Esophagus squamous epithelium (tissue), 4 donors: ENCODE measurements around the gene DLGAP1.

Experiments used
- CTCF ChIP-seq, 6 experiments: fragments of 450-650 bp in 4 of 6; fragments of 200-600 bp in 2 of 6; sonication (generic) in 2 of 6; IDR thresholded peaks; one replicate each; pipeline ENCODE4 v1.5.1; 2016 to 2019; ENCODE audit warnings: antibody characterized with exemption in 6 of 6, mild to moderate bottlenecking in 4 of 6, moderate library complexity in 4 of 6
- POLR2A ChIP-seq, 4 donors: fragments of 450-650 bp; IDR thresholded peaks; one replicate each; pipeline ENCODE4 v1.6.1; 2017; ENCODE audit warnings: antibody characterized with exemption in 4 of 4, mild to moderate bottlenecking in 4 of 4, moderate library complexity in 3 of 4

GRCh38 chr18:3455090-3455635, 999.9 kb downstream of the DLGAP1 start:
- TF ChIP-seq CTCF (IDR thresholded peaks at IDR 0.05) (no peak), POLR2A (IDR thresholded peaks at IDR 0.05) (no peak)
